ENCODE measurements around the gene RFX1.
"Not testable (repeated sequence)": the region's sequence is repeated elsewhere in the genome, so short reads cannot be mapped to it uniquely, and the experiment has no call there.

The RFX1 gene

DNA sequence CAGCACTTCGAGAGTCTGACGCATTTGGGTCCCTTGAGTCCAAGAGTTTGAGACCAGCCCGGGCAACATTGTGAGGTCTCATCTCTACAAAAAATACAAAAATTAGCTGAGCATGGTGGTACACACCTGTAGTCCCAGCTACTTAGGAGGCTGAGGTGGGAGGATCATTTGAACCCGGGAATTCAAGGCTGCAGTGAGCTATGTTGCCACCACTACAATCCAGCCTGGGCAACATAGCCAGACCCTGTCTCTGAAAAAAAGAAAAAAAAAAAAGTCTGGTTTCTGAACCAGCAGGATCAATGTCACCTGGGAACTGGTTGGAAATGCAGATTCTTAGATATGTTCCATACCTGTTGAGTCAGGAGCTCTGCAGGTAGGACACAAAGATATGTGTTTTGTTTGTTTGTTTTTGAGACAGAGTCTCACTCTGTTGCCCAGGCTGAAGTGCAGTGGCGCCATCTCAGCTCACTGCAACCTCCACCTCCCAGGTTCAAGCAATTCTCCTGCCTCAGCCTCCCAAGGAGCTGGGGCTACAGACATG lies 20.6 kb upstream of the RFX1 start:
- DNase-seq (ENCODE audit: low spot score): not testable (repeated sequence)

DNA sequence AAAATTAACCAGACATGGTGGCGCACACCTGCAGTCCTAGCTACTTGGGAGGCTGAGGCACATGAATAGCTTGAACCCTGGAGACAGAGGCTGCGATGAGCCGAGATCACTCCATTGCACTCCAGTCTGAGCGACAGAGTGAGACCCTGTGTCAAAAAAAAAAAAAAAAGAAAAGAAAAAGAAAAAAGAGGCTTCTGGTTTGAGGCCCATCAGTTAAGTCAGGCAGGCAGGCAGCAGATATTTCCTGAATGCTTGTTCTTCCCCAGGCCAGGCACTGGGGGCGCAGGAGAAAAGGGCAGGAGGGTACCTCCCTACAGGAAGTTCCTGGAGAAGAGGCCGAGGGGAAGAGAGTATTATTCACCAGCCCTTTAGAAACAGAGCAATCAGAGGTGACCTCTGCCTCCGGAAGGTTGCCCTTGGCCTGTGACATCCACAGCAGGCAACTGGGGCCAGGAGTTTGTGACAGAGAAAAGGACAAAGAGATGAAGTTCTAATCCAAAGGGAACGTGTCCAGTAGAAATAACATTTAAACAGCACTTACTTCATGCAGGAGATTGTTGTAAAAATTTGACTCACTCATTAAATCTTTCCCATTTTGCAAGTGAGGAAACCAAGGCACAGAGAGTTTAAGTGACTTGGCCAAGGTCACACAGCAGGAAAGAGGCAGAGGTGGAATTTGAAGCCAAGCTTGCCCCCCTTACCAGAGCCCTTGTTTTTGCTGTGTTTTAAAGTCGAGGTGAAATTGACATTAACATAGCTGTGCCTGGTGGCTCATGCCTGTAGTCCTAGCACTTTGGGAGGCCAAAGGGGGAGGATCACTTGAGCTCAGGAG lies 17.5 kb upstream of the RFX1 start:
- peak; percentile 43 for DNase-seq (ENCODE audit: low spot score)

- no peak for DNase-seq (ENCODE audit: low spot score)
Observed at GRCh38 chr19:14022469-14022868, 16.3 kb upstream of the RFX1 start.

DNA sequence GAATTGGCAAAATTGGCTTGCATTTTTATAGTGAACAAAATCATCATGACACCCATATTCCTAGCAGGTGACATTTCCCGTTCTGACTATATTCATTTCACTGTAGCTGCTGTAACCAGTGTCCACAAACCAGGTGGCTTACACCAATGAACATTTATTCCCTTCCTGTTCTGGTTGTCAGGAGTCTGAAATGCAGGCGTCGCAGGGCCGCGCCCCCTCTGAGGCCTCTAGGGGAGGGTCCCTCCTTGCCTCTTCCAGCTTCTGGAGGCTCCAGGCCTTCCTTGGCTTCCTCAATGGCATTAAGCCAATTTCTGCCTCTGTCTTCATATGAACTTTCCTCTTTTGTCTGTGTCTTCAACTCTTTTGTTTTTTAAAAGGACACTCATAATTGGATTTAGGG lies 15.4 kb upstream of the RFX1 start:
- no peak for DNase-seq (ENCODE audit: low spot score)

DNA sequence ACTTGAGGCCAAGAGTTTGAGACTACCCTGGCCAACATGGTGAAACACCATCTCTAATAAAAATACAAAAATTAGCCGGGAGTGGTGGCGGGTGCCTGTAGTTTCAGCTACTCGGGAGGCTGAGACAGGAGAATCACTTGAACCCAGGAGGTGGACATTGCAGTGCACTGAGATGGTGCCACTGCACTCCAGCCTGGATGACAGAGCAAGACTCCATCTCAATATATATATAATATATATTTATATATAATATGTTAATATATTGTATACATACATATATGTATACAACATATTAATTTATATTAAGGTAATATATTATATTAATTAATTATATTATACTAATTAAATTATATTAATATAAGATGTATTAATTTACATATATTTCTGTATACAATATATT lies 13.6 kb upstream of the RFX1 start:
- not testable (repeated sequence) for DNase-seq (ENCODE audit: low spot score)

GRCh38 chr19:14019100-14019499 lies 13.0 kb upstream of the RFX1 start:
- DNase-seq (ENCODE audit: low spot score): no peak

GRCh38 chr19:14015524-14016035 lies 9.5 kb upstream of the RFX1 start:
- no peak for DNase-seq (ENCODE audit: low spot score)

DNA sequence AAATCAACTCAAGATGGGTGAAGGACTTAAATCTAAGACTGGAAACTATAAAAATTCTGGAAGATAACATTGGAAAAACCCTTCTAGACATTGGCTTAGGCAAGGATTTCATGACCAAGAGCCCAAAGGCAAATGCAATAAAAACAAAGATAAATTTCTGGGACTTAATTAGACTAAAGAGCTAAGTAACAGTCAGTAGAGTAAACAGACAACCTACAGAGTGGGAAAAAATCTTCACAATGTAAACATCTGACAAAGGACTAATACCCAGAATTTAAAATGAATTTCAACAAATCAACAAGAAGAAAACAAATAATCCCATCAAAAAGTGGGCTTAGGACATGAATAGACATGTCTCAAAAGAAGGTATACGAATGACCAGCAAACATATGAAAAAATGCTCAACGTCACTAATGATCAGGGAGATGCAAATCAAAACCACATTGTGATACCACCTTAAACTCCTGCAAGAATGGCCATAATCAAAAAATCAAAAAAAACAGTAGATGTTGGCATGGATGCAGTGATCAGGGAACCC lies 6.3 kb upstream of the RFX1 start:
- no peak for DNase-seq (ENCODE audit: low spot score)

DNA sequence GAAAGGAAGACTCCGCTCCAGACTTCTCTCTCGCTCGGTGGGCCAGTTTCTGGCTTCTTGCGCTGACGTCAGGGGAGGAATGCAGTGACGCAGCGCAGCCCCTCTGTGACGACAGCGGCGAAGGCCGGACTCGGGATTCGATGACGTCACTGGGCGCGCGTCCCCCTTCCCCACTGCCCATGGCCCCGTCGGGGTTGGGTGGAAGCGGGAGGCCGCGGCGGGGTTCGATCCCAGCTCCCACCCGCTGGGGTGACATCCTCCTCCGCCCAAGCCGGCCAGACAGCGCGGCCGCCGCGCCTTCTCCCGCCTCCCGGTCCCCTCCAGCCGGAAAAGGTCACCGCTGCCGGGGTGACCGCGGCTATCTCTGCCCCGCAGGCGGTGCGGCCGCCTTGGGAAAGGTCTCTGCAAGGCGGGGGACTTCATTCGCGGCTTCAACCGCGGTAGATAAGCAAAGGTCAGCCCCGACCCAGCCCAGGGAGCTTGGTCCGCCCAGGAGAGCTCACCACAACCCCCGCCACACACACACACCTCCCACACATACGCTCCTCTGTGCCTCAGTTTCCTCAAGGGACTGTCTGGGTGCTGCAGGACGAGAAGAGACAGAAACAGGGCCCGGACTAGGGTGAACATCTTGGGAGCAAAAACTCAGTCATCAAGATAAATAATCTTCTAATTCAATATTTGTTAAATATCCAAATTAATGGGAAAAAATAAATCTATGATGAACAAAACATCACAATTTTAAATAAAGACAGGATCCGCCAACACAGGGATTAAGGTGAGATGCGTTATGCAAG lies 844 bp upstream of the RFX1 start:
- DNase-seq (ENCODE audit: low spot score): peak; percentile 89

DNA sequence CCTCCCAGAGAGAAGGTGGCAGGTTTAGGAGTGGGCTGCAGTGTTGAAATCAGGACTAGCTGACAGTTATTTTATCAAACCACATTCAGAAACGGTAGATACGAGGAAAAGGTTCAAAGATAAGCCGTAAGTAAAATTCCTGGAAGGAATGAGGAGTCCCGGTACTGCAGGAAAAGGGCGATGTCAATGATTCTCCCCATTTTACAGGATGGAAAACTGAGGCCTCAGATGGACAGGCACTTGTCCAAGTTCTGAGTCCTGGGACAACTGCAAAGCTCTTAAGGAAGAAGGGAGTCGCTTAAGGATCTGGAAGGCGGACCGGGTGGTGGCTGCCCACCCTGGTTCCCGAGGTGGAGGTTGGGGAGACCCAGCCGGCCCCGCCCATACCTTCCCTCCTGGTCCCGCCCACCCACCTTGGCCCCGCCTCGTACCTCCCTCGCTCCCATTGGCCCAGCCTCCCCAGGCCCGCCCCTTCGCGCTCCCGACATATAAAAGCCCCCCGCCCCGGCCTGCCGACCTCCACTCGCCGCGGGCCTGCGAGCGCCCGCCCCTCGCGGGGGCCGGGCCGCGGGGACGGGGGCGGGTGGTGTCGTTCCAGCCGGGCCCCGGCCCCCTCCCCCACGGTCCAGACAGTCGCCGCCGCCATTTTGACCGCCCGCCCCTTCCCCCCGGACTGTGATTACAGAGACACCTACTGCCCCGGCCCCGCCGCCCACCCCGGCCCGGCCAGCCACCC lies 603 bp downstream of the RFX1 start:
- peak; percentile 93 for DNase-seq (ENCODE audit: low spot score)

GRCh38 chr19:14004619-14005348 lies 1.3 kb downstream of the RFX1 start:
- DNase-seq (ENCODE audit: low spot score): no peak

DNA sequence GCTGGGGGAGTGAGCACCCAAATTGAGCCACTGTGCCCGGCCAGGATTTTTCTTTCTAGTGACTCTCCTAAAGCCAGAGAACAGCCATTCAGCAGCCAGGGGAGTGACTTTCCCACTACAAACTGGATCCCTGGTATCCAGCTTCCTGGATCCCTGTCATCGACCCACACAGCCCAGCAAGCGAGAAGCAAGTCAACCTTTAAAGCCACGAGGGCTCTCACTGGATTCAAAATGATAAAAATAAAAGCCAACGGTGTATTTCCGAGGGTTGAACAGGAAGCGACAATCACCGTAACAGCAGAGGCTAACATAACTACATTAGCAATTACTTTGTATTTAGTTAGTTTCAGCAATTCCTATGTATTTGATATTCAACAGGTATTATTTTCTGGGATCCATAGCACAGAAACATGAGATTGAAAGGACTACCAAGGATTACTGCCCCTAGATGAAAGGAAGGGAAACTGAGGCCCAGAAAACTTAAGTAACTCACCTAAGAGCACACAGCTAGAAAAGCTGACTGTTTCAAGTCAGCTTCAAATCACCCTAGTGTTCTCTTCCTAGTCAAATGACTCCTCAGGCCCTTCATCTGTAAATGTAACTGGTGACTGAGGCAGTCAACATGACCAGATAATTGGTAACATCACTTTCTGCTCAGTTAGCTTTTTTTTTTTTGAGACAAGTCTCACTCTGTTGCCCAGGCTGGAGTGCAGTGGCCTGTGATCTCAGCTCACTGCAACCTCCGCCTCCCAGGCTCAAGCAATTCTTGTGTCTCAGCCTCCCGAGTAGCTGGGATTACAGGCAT lies 2.7 kb downstream of the RFX1 start:
- no peak for DNase-seq (ENCODE audit: low spot score)

DNA sequence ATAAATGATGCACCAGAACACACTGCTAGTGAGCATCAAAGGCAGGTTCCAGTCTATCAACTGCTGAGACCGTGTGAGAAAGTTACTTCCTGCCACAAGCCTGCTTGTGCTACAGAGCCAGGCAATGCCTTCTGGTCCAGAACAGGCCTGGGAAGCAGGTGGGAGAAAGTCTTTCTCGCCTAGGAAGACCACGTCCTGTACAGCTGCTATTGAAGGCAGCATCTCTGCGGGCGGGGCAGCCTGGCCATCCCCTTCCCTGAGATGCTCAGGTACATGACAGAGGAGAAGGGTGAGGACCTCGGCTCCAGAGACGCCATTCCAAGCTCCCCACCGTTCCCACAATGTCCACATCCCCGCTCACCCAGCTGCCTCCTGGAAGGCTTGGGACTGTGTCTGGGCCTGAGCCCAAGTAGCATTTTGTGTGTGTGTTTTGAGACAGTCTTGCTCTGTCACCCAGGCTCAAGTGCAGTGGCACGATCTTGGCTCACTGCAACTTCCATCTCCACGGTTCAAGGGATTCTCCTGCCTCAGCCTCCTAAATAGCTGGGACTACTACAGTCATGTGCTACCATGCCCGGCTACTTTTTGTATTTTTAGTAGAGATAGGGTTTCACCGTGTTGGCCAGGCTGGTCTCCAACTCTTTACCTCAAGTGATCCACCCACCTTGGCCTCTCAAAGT lies 3.4 kb downstream of the RFX1 start:
- no peak for DNase-seq (ENCODE audit: low spot score)

DNA sequence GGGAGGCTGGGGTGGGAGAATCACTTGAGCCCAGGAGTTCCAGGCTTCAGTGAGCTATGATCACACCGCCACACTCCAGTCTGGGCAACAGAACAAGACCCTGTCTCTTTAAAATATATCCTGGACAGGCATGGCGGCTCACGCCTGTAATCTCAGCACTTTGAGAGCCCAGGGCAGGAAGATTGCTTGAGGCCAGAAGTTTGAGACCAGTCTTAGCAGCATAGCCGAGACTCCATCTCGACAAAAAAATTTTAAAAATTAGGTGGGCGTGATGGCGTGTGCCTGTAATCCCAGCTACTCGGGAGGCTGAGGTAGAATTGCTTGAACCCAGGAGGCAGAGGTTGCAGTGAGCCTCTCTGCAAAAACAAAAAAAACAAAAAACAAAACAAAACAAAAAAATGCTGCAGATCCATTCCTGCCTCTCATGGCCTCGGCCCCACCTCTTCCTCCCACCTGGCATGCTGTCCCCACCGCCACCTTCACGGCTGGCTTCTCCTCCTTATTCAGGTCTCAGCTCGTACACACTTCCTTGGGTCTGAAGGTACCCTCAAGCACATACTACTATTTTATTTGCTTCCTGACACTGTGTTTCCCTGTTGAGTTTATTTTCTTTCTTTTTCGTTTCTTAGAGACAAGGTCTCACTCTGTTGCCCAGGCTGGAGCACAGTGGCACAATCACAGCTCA lies 5.3 kb downstream of the RFX1 start:
- DNase-seq (ENCODE audit: low spot score): no peak

- no peak for DNase-seq (ENCODE audit: low spot score)
Observed at GRCh38 chr19:13999085-13999484, 7.0 kb downstream of the RFX1 start.

DNA sequence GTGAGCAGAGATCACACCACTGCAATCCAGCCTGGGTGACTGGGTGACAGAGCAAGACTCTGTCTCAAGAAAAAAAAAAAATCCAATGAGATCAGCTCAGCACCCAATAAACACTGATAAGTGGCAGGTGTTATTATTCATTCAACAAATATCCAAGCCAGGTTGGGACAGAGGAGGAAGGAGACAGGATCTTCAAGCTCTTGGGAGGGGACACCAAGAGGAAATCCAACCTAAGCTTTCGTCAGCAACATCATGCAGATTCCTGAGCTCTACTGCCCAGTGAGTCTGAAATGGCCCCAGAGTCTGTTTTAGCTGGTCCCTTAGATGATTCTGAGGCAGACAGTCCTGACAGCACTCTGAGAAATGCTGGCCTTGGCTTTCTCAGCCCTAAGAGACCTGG lies 7.7 kb downstream of the RFX1 start:
- no peak for DNase-seq (ENCODE audit: low spot score)

DNA sequence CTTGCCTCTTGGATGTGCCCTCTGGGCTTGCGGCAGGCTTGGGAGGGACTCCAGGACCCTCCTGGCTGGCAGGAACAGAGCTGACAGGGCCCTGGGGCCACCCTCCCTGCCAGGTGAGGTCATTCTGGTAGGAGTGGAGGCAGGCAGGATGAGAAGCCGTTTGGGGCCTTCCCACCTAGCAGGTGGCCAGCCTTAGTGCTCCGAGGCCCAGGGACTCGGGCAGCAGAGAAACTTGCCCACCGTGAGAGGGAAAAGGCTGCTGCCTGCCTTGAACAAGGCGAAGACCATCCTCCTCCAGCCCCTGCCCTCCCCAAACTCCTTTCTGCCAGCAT lies 8.5 kb downstream of the RFX1 start:
- no peak for DNase-seq (ENCODE audit: low spot score)

- DNase-seq (ENCODE audit: low spot score): no peak
Observed at GRCh38 chr19:13996928-13997630, 9.0 kb downstream of the RFX1 start.
